GM12873 (cell line): Measurements from ENCODE around the gene ZNF335.

Source experiments
- TF ChIP-seq, protein P1 (sequence below): IDR thresholded peaks from 2 replicates; pipeline ENCODE4 v1.5.1; 2012; ENCODE audit warnings: low read depth, mild to moderate bottlenecking, moderate library complexity, low read length, control low read depth; ENCODE audit not compliant: insufficient read depth; ENCODE audit errors: missing control alignments

The ZNF335 gene

GRCh38 chr20:46013829-46014516, 42.0 kb upstream of the ZNF335 start:
- TF ChIP-seq, protein P1, sequence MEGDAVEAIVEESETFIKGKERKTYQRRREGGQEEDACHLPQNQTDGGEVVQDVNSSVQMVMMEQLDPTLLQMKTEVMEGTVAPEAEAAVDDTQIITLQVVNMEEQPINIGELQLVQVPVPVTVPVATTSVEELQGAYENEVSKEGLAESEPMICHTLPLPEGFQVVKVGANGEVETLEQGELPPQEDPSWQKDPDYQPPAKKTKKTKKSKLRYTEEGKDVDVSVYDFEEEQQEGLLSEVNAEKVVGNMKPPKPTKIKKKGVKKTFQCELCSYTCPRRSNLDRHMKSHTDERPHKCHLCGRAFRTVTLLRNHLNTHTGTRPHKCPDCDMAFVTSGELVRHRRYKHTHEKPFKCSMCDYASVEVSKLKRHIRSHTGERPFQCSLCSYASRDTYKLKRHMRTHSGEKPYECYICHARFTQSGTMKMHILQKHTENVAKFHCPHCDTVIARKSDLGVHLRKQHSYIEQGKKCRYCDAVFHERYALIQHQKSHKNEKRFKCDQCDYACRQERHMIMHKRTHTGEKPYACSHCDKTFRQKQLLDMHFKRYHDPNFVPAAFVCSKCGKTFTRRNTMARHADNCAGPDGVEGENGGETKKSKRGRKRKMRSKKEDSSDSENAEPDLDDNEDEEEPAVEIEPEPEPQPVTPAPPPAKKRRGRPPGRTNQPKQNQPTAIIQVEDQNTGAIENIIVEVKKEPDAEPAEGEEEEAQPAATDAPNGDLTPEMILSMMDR = peak; percentile 77

GRCh38 chr20:46013322-46013828, 41.4 kb upstream of the ZNF335 start:
- TF ChIP-seq, protein P1 = no peak

- TF ChIP-seq, protein P1 = no peak
Measured at GRCh38 chr20:46012921-46013320, 40.9 kb upstream of the ZNF335 start.

DNA sequence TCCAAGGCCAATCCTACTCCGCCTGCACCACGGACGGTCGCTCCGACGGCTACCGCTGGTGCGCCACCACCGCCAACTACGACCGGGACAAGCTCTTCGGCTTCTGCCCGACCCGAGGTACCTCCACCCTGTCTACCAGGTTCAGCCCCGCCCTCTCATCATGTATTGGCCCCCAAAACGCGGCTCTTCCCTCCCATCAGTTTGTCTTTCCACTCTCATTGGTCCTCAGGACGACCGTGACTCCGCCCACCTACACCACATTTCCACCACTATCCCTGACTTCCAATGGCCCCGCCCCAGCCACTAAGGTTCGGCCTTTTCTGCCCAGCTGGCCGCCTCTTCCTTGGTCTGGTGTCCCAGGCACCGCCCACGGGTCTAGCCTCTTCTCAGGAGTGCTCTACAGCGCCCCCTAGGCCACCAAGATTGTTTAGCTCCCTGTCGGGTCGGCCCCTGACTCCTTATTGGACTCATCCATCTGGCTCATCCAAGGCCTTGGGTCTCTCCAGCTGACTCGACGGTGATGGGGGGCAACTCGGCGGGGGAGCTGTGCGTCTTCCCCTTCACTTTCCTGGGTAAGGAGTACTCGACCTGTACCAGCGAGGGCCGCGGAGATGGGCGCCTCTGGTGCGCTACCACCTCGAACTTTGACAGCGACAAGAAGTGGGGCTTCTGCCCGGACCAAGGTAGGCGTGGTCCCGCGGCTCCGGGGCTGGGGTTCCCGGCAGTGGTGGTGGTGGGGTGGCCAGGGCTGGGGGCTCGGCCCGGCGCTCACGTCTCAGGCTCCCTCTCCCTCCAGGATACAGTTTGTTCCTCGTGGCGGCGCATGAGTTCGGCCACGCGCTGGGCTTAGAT, 39.9 kb upstream of the ZNF335 start:
- TF ChIP-seq, protein P1 = peak; percentile 64

- TF ChIP-seq, protein P1 = no peak
Measured at GRCh38 chr20:46010491-46011391, 38.7 kb upstream of the ZNF335 start.

DNA sequence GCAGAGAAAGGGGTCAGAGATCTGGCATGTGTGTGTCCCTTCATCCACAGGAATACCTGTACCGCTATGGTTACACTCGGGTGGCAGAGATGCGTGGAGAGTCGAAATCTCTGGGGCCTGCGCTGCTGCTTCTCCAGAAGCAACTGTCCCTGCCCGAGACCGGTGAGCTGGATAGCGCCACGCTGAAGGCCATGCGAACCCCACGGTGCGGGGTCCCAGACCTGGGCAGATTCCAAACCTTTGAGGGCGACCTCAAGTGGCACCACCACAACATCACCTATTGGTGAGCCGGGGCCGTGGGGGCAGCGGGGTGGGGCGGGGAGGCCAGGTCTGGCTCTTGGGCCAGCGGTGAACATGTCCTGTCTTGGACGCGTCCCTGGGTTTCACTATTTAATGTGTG, 37.8 kb upstream of the ZNF335 start:
- TF ChIP-seq, protein P1 = no peak
